Activated T-cell treated with anti-CD3 and anti-CD28 coated beads for 48 hours (primary cell): ENCODE measurements around the gene FGF8.
A peak's percentile ranks its signal among the peaks of the same experiment; 100 is the strongest.
"Not testable (repeated sequence)": the region's sequence is repeated elsewhere in the genome, so short reads cannot be mapped to it uniquely, and the experiment has no call there.

Experiments
- DNase-seq: peaks from one replicate; pipeline ENCODE4 v3.0.0-alpha.2; 2020; ENCODE audit warnings: low read depth

Gene FGF8

GRCh38 chr10:101775273-101776160 is at the start of gene FGF8:
Gene FGF8, minus strand, starts transcription at chr10:101776114. Its CDS starts 214 bp downstream, at chr10:101775900.
- DNase-seq, result no peak

DNA sequence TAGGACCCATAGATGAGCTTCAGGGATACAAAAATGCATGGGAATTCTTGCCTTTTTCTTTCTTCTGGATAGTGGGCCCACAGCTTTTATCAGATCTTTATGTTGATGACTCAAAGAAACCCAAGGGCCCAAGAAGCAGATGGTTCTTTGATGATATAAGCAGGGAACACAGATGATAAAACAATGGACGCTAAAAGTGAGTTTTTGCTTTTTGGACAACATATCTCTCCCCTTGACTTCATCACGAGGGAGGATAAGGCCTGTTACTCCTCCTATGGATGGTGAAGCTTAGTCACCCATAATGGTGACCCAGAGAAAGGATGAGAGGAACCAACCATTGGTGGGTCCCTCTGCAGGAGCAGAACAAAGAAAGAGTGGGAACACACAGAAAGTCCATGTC is 48.8 kb upstream of the FGF8 start:
- no peak for DNase-seq

DNA sequence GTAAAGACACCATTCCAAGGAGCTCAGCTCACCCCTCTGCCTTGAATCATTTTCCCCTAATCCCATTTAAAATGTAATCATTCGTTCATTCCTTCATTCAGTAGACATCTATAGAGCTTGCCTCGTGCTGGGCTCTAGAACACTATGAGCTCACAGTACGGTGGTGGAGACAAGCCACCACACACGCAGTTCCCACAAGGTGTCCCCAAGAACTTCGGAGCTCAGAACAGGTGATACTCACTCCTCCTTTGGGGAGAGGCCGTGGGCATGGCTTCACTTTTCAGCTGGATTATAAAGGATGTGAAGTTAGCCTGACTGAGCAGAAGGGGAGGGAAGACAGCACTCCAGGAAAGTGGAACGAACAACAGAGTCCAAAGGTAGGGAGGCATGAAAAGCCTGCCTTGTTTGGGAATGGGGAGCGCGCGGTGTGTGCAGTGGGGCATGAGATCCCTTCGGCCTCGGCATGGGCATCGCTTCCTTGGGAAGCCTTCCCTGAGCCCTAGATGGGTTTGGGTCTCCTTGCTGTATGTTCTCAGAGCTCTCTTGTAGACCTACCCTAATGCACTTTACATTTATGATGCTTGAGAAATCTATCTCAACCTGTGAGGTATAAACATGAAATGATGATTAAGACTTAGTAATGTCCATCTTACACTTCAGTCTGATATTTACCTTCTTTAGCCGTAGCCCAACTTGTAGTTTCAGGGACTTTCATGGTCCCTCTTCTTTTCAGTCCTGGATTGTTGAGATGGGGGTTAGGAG is 43.1 kb upstream of the FGF8 start:
- no peak for DNase-seq

DNA sequence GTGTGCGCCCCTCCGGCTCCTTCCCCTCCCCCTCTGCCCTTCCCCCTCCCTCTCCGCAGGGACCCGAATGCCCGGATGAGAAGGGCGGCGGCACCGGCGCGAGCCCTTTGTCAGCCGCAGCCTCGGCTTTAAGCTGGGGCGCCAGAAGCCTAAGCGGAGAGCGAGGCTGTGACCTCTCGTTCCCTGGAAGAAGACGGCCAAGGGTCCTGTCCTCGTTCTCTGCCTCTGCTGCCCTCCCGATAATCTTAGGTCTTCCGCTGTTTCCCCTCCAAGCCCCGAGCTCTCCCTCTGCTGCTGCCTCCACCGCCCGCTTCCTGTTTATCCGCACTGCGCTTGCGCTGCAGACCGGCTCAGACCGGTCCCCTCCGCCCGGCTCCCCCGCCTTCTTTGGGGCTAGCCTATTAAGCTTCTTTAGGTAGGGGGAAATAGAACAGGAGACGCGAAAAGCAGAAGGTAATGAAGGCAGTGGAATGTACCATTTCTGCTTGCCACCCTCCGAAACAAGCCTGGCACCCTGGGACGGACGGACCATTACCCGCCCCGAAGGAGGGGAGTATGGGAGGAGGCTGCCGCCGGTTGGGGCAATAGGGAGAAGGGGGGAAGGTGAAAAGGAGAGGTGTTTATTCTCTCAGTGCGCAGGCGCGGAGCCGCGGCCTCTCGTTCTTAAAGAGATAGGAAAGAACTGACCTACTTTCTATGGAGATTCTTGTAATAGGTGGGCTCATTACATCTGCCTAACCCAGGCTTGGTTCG is 42.4 kb upstream of the FGF8 start, which contains the start of gene OGA:
TSS of gene OGA (minus strand) at position 326 of the 753 bp plus-strand sequence. CDS start 422 bp downstream, outside the sequence.
- peak; percentile 95 for DNase-seq

GRCh38 chr10:101817337-101818118 is 41.6 kb upstream of the FGF8 start:
- no peak for DNase-seq

DNA sequence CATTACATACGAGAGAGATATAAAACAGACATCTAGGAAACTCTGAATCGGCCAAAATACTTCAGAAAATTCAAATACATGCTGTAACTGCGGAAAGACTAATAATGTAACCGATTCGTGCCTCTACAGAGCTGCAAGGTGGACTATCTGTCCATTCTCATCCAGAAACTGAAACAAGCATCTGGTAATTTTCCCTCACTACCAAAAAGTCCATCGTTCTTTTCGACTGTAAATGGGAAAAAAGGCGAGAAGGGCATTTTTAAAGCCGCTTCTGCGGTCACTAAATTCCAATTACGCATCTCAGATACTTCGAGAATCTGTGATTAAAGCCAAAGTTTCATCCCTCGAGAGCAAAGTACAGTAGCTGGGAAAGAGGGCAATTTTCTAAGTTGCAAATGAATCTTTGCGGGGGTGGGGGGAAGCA is 41.0 kb upstream of the FGF8 start:
- DNase-seq, result no peak

GRCh38 chr10:101816376-101816775 is 40.5 kb upstream of the FGF8 start:
- no peak for DNase-seq

GRCh38 chr10:101814466-101815071 is 38.7 kb upstream of the FGF8 start:
- no peak for DNase-seq

DNA sequence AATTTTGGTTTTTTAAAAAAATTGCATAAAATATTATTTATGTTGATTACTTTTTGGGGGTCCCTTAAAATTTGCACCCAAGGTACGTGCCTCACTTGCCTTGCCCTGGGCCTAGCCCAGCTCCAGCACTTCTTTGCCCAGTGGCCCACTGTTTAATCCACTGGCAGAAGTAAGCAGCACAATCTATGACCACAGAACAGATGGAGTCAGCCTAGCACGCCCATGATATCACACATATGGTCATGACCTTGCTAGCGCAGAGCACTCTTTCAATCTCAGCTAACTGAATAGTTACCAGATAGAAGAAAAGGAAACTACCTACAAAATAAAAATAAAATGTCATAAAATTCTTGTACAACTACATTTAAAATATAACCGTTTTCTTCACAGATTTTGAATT is 36.7 kb upstream of the FGF8 start:
- DNase-seq, result no peak

GRCh38 chr10:101807158-101807557 is 31.2 kb upstream of the FGF8 start:
- DNase-seq, result no peak

DNA sequence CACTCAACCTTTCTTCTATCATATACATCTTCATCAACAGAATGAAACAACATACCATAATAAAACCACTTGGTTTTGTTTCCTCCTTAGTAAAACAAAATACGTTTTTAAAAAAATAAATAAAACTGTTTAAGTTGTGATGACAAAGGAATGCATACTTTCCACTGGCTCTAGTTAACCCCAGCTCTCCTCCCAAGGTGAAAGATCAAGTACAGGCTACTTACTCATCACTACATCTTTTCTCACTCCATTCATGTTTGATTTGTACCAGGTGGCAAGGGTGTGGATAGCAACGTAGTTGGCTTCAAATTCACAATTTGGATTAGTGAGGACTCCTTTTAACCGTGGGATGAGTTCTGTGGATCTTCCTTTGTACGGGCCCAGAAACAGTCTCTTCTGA is 27.6 kb upstream of the FGF8 start:
- DNase-seq, result no peak

- no peak for DNase-seq
Observed at GRCh38 chr10:101797403-101798059, 21.6 kb upstream of the FGF8 start.

- DNase-seq, result no peak
Observed at GRCh38 chr10:101793526-101793925, 17.6 kb upstream of the FGF8 start.

DNA sequence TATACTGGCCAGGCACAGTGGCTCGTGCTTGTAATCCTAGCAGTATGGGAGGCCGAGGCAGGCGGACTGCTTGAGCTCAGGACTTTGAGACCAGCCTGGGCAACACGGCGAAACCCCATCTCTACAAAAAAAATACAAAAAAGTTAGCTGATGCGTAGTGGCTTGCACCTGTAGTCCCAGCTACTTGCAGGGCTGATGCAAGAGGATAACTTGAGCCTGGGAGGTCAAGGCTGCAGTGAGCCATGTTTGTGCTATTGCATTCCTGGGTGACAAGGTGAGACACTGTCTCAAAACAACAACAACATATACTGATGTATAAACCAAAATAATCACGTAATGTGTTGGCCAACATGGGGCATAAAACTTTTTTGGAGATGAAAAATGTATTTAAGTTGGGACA is 13.8 kb upstream of the FGF8 start:
- no peak for DNase-seq

- DNase-seq, result not testable (repeated sequence)
Observed at GRCh38 chr10:101789231-101789630, 13.3 kb upstream of the FGF8 start.

- no peak for DNase-seq
Observed at GRCh38 chr10:101785801-101786200, 9.9 kb upstream of the FGF8 start.

- DNase-seq, result no peak
Observed at GRCh38 chr10:101784558-101784957, 8.6 kb upstream of the FGF8 start.

DNA sequence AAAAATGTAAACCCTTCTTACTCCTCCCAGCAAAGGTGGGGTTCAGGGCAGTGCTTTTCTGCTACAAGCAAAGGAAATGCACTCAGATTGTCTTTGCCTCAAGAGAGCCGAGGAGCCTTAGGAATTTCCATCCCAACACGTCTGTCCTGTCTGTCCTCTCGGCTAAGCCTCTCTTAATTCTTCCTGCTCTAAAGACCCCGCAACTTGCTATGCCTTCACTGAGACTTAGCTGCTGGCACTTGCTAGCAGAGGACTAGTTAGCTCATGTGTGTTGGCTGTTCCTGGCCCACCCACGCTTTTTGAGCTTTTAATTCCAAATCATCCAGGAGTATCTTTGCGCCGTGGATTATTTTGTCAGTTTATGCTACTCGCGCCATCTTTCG is 7.8 kb upstream of the FGF8 start:
- no peak for DNase-seq

GRCh38 chr10:101782811-101783735 is 7.2 kb upstream of the FGF8 start, which contains the start of gene NPM3:
Gene NPM3, minus strand, starts transcription at chr10:101783446. Its CDS starts 56 bp downstream, at chr10:101783390.
- peak; percentile 84 for DNase-seq
